Activated naive CD8-positive, alpha-beta T cell treated with anti-CD3 and anti-CD28 coated beads, Interleukin-2, amount 10 ng/mL, durations not matched to agents 7 days and 5 days (primary cell): ENCODE results near the gene HOXC5. TPM values are rescaled to one million over a fixed set of nuclear protein-coding genes. Genes with fewer than 3 reads are reported as not detected.
"Not testable (repeated sequence)": the region's sequence is repeated elsewhere in the genome, so short reads cannot be mapped to it uniquely, and the experiment has no call there.

Experiments used
- ATAC-seq: fragments of 150-1000 bp; cut with Tn5 transposase; one replicate; pipeline ENCODE4 v1.10.0; 2021; ENCODE audit warnings: low read depth, moderate library complexity
- POLR2A ChIA-PET: fragments of 350-600 bp; sonication (Branson Sonifier 250); formaldehyde crosslinking; loops from one replicate; lab custom pipeline; 2021; ENCODE audit warnings: antibody characterized with exemption; lab: Charles Lee
- DNase-seq: peaks from one replicate; pipeline ENCODE4 v3.0.0; 2021
- H3K27ac Mint-ChIP-seq: one replicate; pipeline ENCODE4 v1.8.0; 2022; ENCODE audit warnings: mild to moderate bottlenecking, mixed read lengths
- H3K27me3 Mint-ChIP-seq: one replicate; pipeline ENCODE4 v1.8.0; 2022; ENCODE audit warnings: mild to moderate bottlenecking, moderate library complexity, mixed read lengths
- H3K36me3 Mint-ChIP-seq: one replicate; pipeline ENCODE4 v1.8.0; 2021; ENCODE audit warnings: mild to moderate bottlenecking, mixed read lengths
- H3K4me1 Mint-ChIP-seq: one replicate; pipeline ENCODE4 v1.8.0; 2021; ENCODE audit warnings: mixed read lengths
- H3K4me3 Mint-ChIP-seq: one replicate; pipeline ENCODE4 v1.8.0; 2022; ENCODE audit warnings: mild to moderate bottlenecking, moderate library complexity, mixed read lengths
- H3K9me3 Mint-ChIP-seq: one replicate; pipeline ENCODE4 v1.8.0; 2021; ENCODE audit warnings: mixed read lengths
- total RNA-seq, 2 experiments: library from RNA; stranded (reverse); gene quantifications; one replicate each; pipeline ENCODE4 v1.2.3, GENCODE V29; 2021

Gene HOXC5
- total RNA-seq, 2 experiments from 2014 or later, result not detected

- peaks cover 95% of the 10 kb centered on the region for H3K27me3 Mint-ChIP-seq
- POLR2A ChIA-PET, result no interaction called here
- H3K9me3 Mint-ChIP-seq, result no peaks in the 10 kb centered on the region
- H3K27ac Mint-ChIP-seq, result no peak overlapping the region
- ATAC-seq (no peak), DNase-seq (no peak)
- H3K4me3 Mint-ChIP-seq, result no peak overlapping the region
- H3K36me3 Mint-ChIP-seq, result no peaks in the 10 kb centered on the region
- peaks cover 13% of the 10 kb centered on the region for H3K4me1 Mint-ChIP-seq
Observed at GRCh38 chr12:54041097-54041690, 8.3 kb downstream of the HOXC5 start.

DNA sequence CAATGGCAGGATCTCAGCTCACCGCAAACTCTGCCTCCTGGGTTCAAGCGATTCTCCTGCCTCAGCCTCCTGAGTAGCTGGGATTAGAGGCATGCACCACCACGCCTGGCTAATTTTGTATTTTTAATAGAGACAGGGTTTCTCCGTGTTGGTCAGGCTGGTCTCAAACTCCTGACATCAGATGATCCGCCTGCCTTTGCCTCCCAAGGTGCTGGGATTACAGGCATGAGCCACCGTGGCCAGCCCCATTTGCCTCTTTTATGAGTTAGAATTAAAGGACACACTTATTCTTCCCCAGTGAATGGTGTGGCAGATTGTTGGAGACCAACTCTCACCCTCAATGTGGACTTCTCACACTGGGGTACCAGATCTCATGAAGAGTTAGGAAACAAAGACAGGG is 9.2 kb downstream of the HOXC5 start:
- POLR2A ChIA-PET, ATAC-seq, DNase-seq, H3K27ac Mint-ChIP-seq, H3K9me3 Mint-ChIP-seq, H3K36me3 Mint-ChIP-seq, H3K4me3 Mint-ChIP-seq: not testable (repeated sequence)
- Mint-ChIP-seq H3K4me1 (peaks cover 14% of the 10 kb centered on the region), H3K27me3 (peaks cover 95% of the 10 kb centered on the region)

DNA sequence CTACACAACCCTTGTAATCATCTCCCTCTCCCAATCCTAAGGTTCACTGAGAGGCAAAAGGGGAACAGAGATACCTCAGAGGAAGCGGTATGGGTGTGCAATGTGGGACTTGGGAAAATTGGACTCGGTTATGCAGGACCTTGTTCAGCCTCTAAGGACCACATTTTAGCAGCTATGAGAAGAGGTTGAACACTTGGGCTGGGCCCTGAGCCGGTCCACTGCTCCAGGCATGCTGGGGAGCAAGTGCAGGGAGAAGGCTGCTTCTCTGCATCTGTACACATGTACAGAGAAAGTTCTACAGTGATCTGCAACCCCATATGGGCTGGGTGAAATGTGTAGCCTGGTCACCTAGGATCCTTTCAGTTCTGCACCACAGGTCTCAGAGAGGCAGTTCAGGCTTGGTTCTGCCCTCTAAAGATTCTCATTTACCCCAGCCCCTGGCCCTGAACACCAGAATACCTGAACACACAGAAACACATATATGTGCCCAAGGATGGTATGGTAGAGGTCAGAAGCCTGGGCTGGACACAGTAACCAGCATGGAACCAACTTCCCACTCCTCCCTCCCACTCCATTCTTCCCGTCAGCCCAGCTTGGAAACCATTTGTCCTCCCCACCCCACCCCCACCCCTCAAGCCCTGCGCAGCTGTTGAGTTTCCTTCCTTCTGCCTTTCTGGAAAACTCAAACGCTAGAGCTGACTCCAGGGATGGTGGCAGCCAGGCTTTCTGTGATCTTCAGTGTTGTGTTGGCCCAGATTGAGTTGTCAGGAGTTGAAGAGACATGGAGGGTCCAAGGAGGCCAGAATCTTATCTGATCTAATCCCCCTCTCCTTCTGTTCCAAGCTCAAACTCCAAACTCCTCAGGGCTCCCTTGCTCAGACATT is 10.4 kb downstream of the HOXC5 start:
- Mint-ChIP-seq H3K36me3 (peaks cover under 1% of the 10 kb centered on the region), H3K4me1 (peaks cover 14% of the 10 kb centered on the region), H3K4me3 (no peak overlapping the region), H3K27ac (peak overlapping the region; percentile 14), H3K9me3 (no peaks in the 10 kb centered on the region), H3K27me3 (peaks cover 95% of the 10 kb centered on the region)
- POLR2A ChIA-PET, result interaction anchor here (0.7 kb wide), 1 partner anchor 11 kb away, joined by 5 read pairs; no protein-coding TSS in a partner anchor
- ATAC-seq (no peak), DNase-seq (no peak)

GRCh38 chr12:54044425-54045103 is 11.7 kb downstream of the HOXC5 start:
- H3K4me1 Mint-ChIP-seq, result peaks cover 16% of the 10 kb centered on the region
- peaks cover 96% of the 10 kb centered on the region for H3K27me3 Mint-ChIP-seq
- peaks cover 3% of the 10 kb centered on the region for H3K36me3 Mint-ChIP-seq
- POLR2A ChIA-PET, result no interaction called here
- no peaks in the 10 kb centered on the region for H3K9me3 Mint-ChIP-seq
- H3K27ac Mint-ChIP-seq, result no peak overlapping the region
- no peak for DNase-seq
- ATAC-seq, result peak; percentile 22
- no peak overlapping the region for H3K4me3 Mint-ChIP-seq

- H3K27ac Mint-ChIP-seq, result no peak overlapping the region
- no peak for DNase-seq
- H3K4me1 Mint-ChIP-seq, result peaks cover 22% of the 10 kb centered on the region
- peaks cover 97% of the 10 kb centered on the region for H3K27me3 Mint-ChIP-seq
- peaks cover 3% of the 10 kb centered on the region for H3K36me3 Mint-ChIP-seq
- H3K4me3 Mint-ChIP-seq, result no peak overlapping the region
- POLR2A ChIA-PET, result no interaction called here
- no peaks in the 10 kb centered on the region for H3K9me3 Mint-ChIP-seq
- no peak for ATAC-seq
Observed at GRCh38 chr12:54045401-54045800, 12.6 kb downstream of the HOXC5 start.

DNA sequence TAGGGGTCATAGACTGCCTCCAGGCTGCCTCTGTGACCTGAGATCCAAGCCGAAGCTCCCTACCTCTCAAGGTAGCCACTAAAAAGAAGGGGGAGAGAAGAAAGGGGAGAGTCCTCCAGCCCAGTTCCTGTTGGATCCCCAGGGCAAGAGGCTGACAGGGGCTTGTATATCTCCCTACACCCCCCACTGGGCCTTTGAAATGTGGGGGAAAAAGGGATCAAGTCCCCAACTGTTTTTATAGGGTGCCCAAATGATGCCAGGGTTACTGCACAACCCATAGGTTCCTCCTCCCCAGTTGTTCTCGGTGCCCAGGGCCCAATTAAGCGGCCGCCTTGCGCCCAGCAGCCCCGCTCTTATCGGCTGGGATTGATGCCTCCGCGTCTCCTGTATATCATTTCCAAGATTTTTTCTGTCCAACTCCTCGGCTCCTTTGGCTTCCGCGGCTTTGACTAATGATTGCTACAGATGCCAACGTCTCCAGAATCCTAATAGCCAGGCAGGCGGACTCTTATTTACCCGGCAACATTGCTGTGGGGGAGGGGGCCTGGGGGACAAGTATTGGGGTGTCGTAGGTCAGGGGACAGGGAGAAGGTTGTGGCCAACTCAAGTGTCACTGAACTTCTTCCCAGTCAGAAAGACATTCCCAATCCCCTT is 13.1 kb downstream of the HOXC5 start:
- Mint-ChIP-seq H3K9me3 (no peaks in the 10 kb centered on the region), H3K4me3 (no peak overlapping the region), H3K4me1 (peaks cover 25% of the 10 kb centered on the region), H3K36me3 (peaks cover 3% of the 10 kb centered on the region), H3K27ac (no peak overlapping the region), H3K27me3 (peaks cover 99% of the 10 kb centered on the region)
- DNase-seq (no peak), ATAC-seq (no peak)
- POLR2A ChIA-PET, result no interaction called here

DNA sequence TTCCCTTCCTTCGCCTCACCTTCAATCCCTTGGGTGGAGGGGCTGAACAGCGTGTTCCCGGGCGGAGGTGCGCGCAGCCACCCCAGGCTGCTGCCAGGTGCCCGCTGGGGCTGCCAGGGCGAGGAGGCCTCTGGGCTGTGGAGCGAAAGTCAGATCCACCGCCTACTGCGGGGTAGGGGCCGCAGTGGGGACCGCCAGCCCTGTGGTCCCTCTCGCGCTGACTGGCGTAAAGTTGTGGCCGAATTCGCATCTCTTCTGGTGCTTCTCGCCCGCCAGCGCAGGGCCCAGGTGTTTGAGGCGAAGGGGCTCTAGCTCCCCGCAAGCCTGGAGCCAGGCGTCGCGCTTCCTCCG is 13.9 kb downstream of the HOXC5 start:
- Mint-ChIP-seq H3K27ac (no peak overlapping the region), H3K4me1 (peaks cover 29% of the 10 kb centered on the region), H3K4me3 (peak overlapping the region; percentile 38), H3K27me3 (peaks cover 100% of the 10 kb centered on the region), H3K9me3 (no peaks in the 10 kb centered on the region), H3K36me3 (peaks cover 4% of the 10 kb centered on the region)
- ATAC-seq (no peak), DNase-seq (no peak)
- POLR2A ChIA-PET, result no interaction called here

DNA sequence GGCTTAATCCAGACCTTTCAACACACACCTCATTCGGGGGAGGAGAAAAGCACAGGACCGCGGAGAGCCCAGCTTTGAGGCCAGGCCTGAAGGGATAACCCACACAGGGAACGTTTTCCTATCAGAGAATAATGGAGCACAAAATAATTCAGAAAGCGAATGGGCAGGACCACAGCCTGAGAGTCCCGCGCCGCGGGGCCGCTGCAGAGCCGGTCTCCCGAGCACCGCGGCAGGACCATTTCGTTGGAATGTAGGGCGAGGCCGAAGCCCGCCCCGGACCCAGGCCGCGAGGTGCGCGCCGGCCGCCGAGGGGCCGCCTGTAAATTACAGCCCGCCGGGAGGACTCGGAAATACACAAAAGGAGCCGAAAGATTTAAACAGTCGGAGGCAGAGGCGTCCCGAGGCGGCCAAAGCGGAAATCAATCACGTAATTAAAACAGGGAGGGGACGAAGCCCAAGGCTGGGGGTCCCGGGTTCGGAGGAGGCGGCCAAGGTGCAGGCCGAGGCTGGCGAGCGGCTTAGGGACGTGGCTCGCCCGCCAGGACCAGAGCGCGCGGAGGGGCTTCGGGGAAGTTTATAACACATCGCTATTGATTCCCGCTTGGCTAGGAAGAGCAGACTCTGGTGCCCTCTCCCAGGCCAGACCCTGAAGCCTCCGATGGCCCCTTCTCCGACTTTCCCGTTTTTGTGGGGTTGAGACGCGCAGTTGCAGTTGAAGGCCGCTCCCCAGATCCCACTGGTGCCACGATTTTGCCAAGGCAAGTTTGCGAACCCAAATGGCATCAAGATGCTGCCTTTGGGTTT is 14.5 kb downstream of the HOXC5 start:
- Mint-ChIP-seq H3K27me3 (peaks cover 100% of the 10 kb centered on the region), H3K36me3 (peaks cover 6% of the 10 kb centered on the region), H3K27ac (no peak overlapping the region), H3K9me3 (no peaks in the 10 kb centered on the region), H3K4me3 (peak overlapping the region; percentile 38), H3K4me1 (peaks cover 32% of the 10 kb centered on the region)
- POLR2A ChIA-PET, result no interaction called here
- no peak for ATAC-seq
- no peak for DNase-seq

- H3K27ac Mint-ChIP-seq, result no peak overlapping the region
- H3K9me3 Mint-ChIP-seq, result no peaks in the 10 kb centered on the region
- peaks cover 32% of the 10 kb centered on the region for H3K4me1 Mint-ChIP-seq
- H3K27me3 Mint-ChIP-seq, result peaks cover 100% of the 10 kb centered on the region
- peaks cover 7% of the 10 kb centered on the region for H3K36me3 Mint-ChIP-seq
- POLR2A ChIA-PET, result no interaction called here
- ATAC-seq, result no peak
- DNase-seq, result no peak
- no peak overlapping the region for H3K4me3 Mint-ChIP-seq
Observed at GRCh38 chr12:54047964-54048303, 15.1 kb downstream of the HOXC5 start.

GRCh38 chr12:54048406-54049093 is 15.7 kb downstream of the HOXC5 start:
- DNase-seq (no peak), ATAC-seq (no peak)
- Mint-ChIP-seq H3K4me1 (peaks cover 34% of the 10 kb centered on the region), H3K9me3 (no peaks in the 10 kb centered on the region), H3K27me3 (peaks cover 97% of the 10 kb centered on the region), H3K4me3 (no peak overlapping the region), H3K27ac (no peak overlapping the region), H3K36me3 (peaks cover 7% of the 10 kb centered on the region)
- POLR2A ChIA-PET, result no interaction called here

DNA sequence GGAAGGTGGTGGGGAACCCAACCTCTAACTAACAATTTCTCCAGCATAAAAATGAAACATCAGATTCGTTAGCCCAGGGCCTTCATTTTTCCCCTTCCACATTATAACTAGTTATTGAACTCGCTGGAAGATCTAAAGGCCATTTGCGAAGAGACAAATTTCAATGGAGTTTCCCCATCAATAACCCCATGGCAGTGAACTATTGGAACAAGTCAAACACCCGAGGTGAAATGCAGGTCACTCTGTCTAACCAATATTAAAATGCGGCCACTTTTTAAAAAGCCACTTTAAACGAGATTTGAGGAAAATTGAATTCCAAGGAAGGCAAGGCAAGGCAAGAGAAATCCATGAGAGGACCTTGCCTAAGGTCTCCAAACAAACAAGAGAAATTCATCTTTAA is 16.3 kb downstream of the HOXC5 start:
- Mint-ChIP-seq H3K4me3 (no peak overlapping the region), H3K27ac (no peak overlapping the region), H3K27me3 (peaks cover 97% of the 10 kb centered on the region), H3K36me3 (peaks cover 7% of the 10 kb centered on the region), H3K4me1 (peaks cover 31% of the 10 kb centered on the region), H3K9me3 (no peaks in the 10 kb centered on the region)
- POLR2A ChIA-PET, result no interaction called here
- no peak for DNase-seq
- no peak for ATAC-seq

DNA sequence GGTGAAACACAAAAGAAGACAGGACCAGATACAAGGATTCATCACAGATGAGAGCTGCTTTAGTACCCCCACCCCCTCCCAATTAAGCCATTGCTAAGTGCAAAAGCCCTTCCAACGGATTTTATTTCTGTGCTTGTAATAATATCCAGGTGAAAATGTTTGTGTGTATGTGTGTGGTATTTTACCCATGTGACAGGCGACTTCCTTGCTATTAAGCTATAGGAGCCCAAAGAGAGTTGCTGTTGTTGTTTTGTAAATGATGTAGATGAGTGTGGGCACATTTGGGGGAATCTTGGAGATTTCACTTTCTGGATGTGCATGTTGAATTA is 17.6 kb downstream of the HOXC5 start:
- DNase-seq (no peak), ATAC-seq (no peak)
- POLR2A ChIA-PET, result no interaction called here
- Mint-ChIP-seq H3K36me3 (peaks cover 7% of the 10 kb centered on the region), H3K27ac (no peak overlapping the region), H3K9me3 (no peaks in the 10 kb centered on the region), H3K4me1 (peaks cover 32% of the 10 kb centered on the region), H3K27me3 (peaks cover 94% of the 10 kb centered on the region), H3K4me3 (peak overlapping the region; percentile 64)
